ENCODE data around the gene CLPSL2.
"Not testable (repeated sequence)": the region's sequence is repeated elsewhere in the genome, so short reads cannot be mapped to it uniquely, and the experiment has no call there.

CLPSL2 gene

DNA sequence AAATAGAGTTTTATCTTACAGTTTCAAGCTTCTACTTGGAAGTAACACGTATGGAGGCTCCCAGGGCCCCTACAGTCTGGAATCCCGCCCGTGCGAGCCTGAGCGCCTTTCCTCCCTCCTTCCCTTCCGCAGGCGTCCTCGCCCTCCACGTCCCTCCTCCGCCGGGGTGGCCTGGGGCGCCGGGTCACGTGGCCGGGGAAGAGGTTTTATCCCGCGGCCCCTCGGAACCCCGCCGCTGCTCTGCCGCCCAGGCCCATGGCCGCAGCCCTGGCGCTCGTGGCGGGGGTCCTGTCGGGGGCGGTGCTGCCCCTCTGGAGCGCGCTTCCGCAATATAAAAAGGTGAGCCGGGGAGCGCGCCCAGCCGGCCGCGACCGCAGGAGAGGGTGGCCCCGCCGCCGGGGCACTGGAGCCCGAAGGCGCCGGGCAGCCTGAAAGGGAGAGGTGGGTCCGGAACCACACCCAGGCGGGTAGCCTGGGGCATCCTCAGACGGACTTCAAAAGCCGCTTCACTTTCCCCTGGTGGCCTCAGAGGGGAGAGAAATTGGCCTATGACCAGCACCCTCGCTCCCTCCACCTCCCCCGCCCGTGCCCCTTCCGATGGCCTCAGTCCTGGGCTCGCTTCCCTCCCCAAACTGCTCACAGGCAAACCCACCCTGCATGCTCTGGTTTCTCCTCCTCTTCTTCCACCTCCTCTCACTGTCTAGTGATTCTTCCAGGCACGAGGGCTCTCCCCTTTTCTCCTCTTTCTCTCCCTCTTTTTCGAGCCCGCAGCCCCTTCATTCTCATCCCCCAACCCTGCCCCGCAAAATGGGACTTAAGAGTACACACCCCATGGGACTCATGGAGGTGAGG, at the start of gene CLPSL2:
Gene CLPSL2, plus strand, starts transcription at position 235 of the 852 bp plus-strand sequence. Its CDS starts 21 bp downstream, at position 256.
- DNase-seq (ENCODE audit: low read depth in 2 of 2) = no peak

- DNase-seq (ENCODE audit: low read depth in 2 of 2) = no peak
Observed at GRCh38 chr6:35727231-35727934, 49.0 kb upstream of the CLPSL2 start.

GRCh38 chr6:35727935-35728682, 48.3 kb upstream of the CLPSL2 start:
- DNase-seq (ENCODE audit: low read depth in 2 of 2) = peak; percentile 66 to 72

DNA sequence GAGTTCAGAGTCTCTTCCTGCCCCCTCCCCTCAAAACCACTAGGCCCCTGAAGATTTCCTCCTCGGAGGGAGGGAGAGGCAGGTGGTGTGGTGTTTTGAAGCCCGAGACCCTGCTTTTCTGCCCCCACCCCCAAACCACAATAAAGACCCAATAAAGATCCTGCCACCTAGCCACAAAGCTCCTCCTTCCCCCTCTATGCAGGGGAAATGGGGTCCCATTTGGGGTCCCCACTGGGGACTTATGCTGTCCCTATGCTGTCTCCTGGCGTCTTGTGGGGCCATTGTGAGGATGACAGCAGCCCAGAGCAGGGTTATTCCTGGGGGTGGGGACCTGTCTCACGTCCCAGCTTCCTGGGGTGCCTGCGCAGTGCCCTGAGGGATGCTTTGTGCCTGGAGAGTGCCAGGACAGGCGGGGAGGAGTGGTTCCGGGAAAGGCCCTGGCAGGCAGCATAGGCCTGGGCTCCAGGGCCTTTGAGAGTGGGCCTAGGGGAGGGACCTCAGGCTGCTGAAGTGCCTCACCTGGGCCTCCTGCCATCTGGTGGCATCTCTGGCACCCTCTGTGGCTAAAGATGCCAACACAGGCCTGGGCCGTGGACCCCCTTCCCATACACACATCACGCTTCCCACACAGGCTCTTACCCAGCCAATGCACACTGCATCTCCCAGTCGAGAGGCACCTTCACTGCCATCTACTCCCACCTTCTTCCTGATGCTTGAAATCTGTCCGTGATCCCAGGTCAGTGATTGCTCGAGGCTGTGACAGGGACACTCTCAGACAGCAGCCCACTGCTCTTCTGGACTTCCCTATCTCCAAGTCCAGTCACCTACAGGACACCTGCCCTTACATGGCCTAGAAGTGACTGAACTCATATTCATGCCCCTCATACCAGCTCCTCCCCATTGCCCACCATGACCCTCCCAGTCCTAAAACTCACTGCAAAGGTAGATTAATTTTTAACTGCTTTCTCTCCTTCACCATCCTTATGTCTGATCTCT, 47.4 kb upstream of the CLPSL2 start:
- no peak for DNase-seq (ENCODE audit: low read depth in 2 of 2)

DNA sequence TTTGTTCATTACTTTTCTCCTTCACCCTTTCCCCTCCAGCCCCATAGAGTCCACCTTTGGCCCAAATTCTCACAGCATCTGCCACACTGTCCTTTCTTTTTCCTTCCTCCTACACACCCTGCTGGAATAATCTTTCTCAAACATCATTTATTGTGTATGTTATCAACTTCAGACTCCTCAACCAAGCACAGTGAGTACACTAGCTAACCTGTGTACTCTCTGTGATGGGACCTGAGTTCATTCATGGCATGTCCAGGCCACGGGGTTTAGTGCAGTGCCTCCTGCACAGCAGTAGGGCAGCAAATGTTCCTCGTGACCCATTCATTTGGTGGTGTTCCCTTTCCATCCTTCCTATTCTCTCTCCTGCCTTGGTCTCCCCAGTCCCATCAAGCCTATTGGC, 46.7 kb upstream of the CLPSL2 start:
- DNase-seq (ENCODE audit: low read depth in 2 of 2) = no peak

GRCh38 chr6:35730745-35731413, 45.5 kb upstream of the CLPSL2 start:
- no peak for DNase-seq (ENCODE audit: low read depth in 2 of 2)

GRCh38 chr6:35731414-35731735, 45.0 kb upstream of the CLPSL2 start:
- peak; percentile 90 to 95 for DNase-seq (ENCODE audit: low read depth in 2 of 2)

DNA sequence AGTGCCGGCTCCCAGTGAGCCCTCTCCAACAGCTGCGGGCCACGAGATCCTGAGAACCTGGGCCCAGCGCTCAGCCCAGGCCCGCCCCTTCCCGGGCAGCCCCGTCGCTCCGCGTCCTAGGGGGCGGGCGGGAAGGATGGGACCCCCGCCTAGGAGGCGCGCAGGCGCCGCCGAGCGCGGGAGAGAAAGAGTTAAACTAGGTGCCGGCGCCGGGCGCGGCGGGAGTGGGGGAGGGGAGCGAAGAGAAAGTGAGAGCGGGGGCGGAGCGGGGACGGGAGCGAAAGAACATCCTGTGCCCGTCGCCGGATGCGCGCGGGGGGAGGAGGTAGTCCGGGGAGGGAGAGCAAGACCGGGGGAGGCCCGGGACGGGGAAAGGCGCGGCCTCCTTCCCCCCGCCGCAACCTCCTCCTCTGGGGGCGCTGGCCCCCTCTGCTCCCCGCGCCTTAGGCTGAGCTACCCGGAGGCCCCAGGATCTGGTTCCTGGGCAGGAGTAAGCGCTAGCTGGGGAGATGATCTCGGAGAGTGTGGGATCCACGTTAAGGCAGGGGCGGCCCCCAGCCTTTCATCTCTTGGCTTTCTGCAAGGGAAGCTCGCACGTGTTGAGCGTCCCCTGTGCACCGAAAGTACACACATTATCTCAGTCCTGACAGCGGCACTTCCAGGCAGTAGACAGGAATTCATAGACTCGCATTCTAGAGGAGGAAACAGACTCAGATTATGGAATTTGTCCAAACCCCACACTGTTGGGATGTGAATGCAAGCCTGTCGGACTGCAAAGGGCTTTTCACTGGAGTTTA, 44.5 kb upstream of the CLPSL2 start:
- peak; percentile 83 to 92 for DNase-seq (ENCODE audit: low read depth in 2 of 2)

- no peak for DNase-seq (ENCODE audit: low read depth in 2 of 2)
Observed at GRCh38 chr6:35733633-35734032, 42.8 kb upstream of the CLPSL2 start.

DNA sequence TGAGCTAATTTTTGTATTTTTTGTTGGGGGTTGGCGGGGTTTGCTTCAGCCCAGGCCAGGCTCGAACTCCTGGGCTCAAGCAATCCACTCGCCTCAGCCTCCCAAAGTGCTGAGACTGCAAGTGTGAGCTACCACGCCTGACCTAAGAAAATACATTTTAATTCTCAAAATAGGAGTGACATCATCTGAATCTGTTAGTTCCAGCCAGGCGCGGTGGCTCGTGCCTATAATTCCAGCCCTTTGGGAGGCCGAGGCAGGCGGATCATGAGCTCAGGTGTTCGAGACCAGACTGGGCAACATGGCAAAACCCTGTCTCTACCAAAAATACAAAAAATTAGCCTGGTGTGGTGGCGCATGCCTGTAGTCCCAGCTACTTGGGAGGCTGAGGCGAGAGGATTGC, 42.1 kb upstream of the CLPSL2 start:
- DNase-seq (ENCODE audit: low read depth in 2 of 2) = not testable (repeated sequence)

GRCh38 chr6:35735452-35735851, 40.9 kb upstream of the CLPSL2 start:
- no peak for DNase-seq (ENCODE audit: low read depth in 2 of 2)

- peak; percentile 68 to 84 for DNase-seq (ENCODE audit: low read depth in 2 of 2)
Observed at GRCh38 chr6:35736253-35736894, 40.0 kb upstream of the CLPSL2 start.

DNA sequence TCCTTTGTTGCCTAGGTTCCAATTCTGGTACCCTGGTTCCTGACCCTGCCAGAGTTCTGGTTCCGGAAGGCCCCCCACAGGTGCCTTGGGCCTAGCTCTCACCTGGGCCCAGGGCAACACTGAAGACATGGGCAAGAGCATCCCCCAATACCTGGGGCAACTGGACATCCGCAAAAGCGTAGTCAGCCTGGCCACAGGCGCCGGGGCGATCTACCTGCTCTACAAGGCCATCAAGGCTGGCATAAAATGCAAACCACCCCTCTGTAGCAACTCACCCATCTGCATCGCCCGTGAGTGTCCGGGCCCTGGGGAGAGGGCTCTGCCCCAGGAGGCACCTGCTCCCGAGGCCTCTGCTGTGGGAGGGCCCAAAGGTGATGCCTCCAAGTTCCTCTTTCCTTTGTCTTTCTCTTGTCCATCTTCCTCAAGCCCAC, 39.4 kb upstream of the CLPSL2 start, which contains the start of gene ARMC12:
Gene ARMC12, plus strand, starts transcription at position 51 of the 431 bp plus-strand sequence. Its CDS starts 77 bp downstream, at position 128.
- DNase-seq (ENCODE audit: low read depth in 2 of 2) = no peak

DNA sequence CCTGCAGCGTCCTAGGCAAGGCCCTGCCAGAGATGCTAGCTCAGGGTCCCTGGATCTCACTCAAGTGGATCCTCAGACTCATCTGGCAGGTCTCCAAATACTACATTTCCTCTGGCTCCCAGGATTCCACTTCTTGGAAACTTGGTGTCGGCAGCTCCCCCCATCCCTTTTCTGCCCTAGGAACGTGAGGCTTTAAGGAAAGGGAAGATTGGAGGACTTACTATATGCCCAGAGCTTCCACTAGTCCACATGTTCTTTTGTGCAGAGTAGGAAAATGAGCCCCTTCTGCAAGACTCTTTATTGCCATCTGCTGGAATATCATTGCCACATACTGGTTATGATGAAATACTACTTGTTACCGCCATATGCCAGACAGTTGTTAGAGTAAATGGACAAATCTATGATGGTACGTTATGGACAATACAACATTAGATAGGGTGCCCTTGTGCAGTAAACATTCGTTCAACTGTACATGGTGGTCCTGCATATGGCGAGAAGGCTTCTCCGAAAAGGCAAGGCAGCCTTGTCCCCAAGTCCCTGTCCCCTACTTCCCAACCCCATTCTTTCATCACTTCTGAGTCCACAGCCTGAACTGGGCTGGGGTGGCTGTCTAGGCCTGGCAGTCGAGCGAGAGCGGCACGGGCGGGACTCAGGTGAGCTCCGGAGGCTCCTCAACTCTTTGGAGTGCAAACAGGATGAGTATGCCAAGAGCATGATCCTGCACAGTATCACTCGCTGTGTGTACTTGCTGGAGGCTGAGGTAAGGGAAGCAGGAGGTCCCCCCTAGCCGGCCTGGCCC, 38.8 kb upstream of the CLPSL2 start:
- DNase-seq (ENCODE audit: low read depth in 2 of 2) = no peak

GRCh38 chr6:35739645-35740524, 36.5 kb upstream of the CLPSL2 start:
- DNase-seq (ENCODE audit: low read depth in 2 of 2) = no peak

DNA sequence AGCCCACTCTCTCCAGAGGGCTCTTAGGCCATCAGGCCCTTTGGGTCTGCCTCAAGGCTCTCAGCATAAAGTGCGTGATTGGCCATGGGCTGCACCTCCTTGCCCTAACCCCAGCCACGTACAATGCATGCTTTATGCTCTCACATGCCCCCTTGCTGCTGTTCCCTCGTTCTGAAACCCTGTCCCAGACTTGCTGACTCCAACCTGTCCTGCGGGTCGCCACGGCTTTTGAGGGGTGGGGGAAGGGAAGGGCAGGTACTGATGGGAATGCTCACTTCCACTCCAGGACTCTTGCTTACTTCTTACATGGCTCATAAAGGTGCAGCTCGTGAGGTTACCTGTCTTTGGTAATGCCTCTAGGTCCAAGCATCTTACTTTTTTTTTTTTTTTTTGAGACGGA, 33.6 kb upstream of the CLPSL2 start:
- no peak for DNase-seq (ENCODE audit: low read depth in 2 of 2)

GRCh38 chr6:35745509-35745908, 30.9 kb upstream of the CLPSL2 start:
- DNase-seq (ENCODE audit: low read depth in 2 of 2) = no peak

All from stimulated activated CD8-positive, alpha-beta memory T cell treated with anti-CD3 and anti-CD28 coated beads, Interleukin-7, amount 100 ng/mL, for 1 hour (primary cell).